ENCODE data around the gene EMP1. TPM values are rescaled to one million over a fixed set of nuclear protein-coding genes. Genes with fewer than 3 reads are reported as not detected.

Gene EMP1
- polyA plus RNA-seq: 10 to 100 TPM; 11.6 to 65.9 (median 22.9) TPM
- long read RNA-seq, donor 1, full-length matches to known transcripts: 24 of 38 reads
- long read RNA-seq, donor 1, partial matches to known transcripts: 14 of 38 reads
- long read RNA-seq, donor 1, other reads (novel, unspliced or antisense): 0 of 38 reads
- long read RNA-seq, donor 2, full-length matches to known transcripts: 7 of 7 reads
- long read RNA-seq, donor 2, partial matches to known transcripts: 0 of 7 reads
- long read RNA-seq, donor 2, other reads (novel, unspliced or antisense): 0 of 7 reads
- long read RNA-seq, donor 3, full-length matches to known transcripts: 3 of 3 reads
- long read RNA-seq, donor 3, partial matches to known transcripts: 0 of 3 reads
- long read RNA-seq, donor 3, other reads (novel, unspliced or antisense): 0 of 3 reads
- long read RNA-seq, donor 4: 0 reads
- long read RNA-seq, donor 5: 0 reads
- long read RNA-seq, donor 6, full-length matches to known transcripts: 7 of 7 reads
- long read RNA-seq, donor 6, partial matches to known transcripts: 0 of 7 reads
- long read RNA-seq, donor 6, other reads (novel, unspliced or antisense): 0 of 7 reads
- long read RNA-seq, donor 7: 0 reads
- long read RNA-seq, donor 8, full-length matches to known transcripts: 4 of 4 reads
- long read RNA-seq, donor 8, partial matches to known transcripts: 0 of 4 reads
- long read RNA-seq, donor 8, other reads (novel, unspliced or antisense): 0 of 4 reads
- long read RNA-seq, donor 9, full-length matches to known transcripts: 1 of 1 reads
- long read RNA-seq, donor 9, partial matches to known transcripts: 0 of 1 reads
- long read RNA-seq, donor 9, other reads (novel, unspliced or antisense): 0 of 1 reads
- long read RNA-seq, donor 10, full-length matches to known transcripts: 21 of 28 reads
- long read RNA-seq, donor 10, partial matches to known transcripts: 7 of 28 reads
- long read RNA-seq, donor 10, other reads (novel, unspliced or antisense): 0 of 28 reads

- FAIRE-seq (peak; percentile 87), DNase-seq (peak; percentile 90 to 98)
- Histone ChIP-seq H3K27me3 (ENCODE audit: control insufficient read depth in 3 of 3, insufficient read depth in 3 of 3, low read length in 3 of 3) (no peaks in the 10 kb centered on the region), H3K4me3 (ENCODE audit: low read depth in 1 of 3, low read length in 3 of 3) (peak within 1 kb of the TSS; percentile 36 to 57 (median 43)), H3K4me1 (ENCODE audit: control insufficient read depth in 3 of 3, insufficient read depth in 2 of 3, low read depth in 1 of 3, low read length in 2 of 3) (peaks cover 7 to 29% (median 16%) of the 10 kb centered on the region in 3 donors), H3K27ac (ENCODE audit: low read depth in 1 of 3, low read length in 2 of 3) (peak within 1 kb of the TSS; percentile 87 to 97 (median 88)), H3K9me3 (ENCODE audit: control insufficient read depth in 2 of 2, insufficient read depth in 1 of 2, low read depth in 1 of 2, low read length in 1 of 2) (no peaks in the 10 kb centered on the region), H3K36me3 (ENCODE audit: control insufficient read depth in 3 of 3, insufficient read depth in 2 of 3, low read depth in 1 of 3, low read length in 3 of 3) (no peaks in the 10 kb centered on the region)
- WGBS, 3 donors: 3 to 6% (median 4%) methylated on average over 11 of the region's 11 CpGs
These were observed at the start of gene EMP1 for GRCh38 chr12:13196130-13196921. Gene EMP1, plus strand, starts transcription at chr12:13196726. Its CDS starts 14,785 bp downstream, at chr12:13211511.

GRCh38 chr12:13147688-13148484 lies 48.6 kb upstream of the EMP1 start:
- Histone ChIP-seq H3K27me3 (ENCODE audit: control insufficient read depth in 3 of 3, insufficient read depth in 3 of 3, low read length in 3 of 3) (no peaks in the 10 kb centered on the region), H3K36me3 (ENCODE audit: control insufficient read depth in 3 of 3, insufficient read depth in 2 of 3, low read depth in 1 of 3, low read length in 3 of 3) (no peaks in the 10 kb centered on the region), H3K27ac (ENCODE audit: low read depth in 1 of 3, low read length in 2 of 3) (no peak overlapping the region), H3K4me1 (ENCODE audit: control insufficient read depth in 3 of 3, insufficient read depth in 2 of 3, low read depth in 1 of 3, low read length in 2 of 3) (peaks cover 0 to 2% (median 0%) of the 10 kb centered on the region in 3 donors), H3K4me3 (ENCODE audit: low read depth in 1 of 3, low read length in 3 of 3) (no peak overlapping the region), H3K9me3 (ENCODE audit: control insufficient read depth in 2 of 2, insufficient read depth in 1 of 2, low read depth in 1 of 2, low read length in 1 of 2) (peaks cover 0 to 3% of the 10 kb centered on the region in 2 donors)
- no peak for FAIRE-seq
- peak in 1 of 2 donors; percentile 35 for DNase-seq
- 55 to 58% (median 56%) methylated on average over 12 of the region's 12 CpGs for WGBS, 3 donors

- no peak for DNase-seq
- Histone ChIP-seq H3K4me3 (ENCODE audit: low read depth in 1 of 3, low read length in 3 of 3) (no peak overlapping the region), H3K27ac (ENCODE audit: low read depth in 1 of 3, low read length in 2 of 3) (no peak overlapping the region), H3K36me3 (ENCODE audit: control insufficient read depth in 3 of 3, insufficient read depth in 2 of 3, low read depth in 1 of 3, low read length in 3 of 3) (no peaks in the 10 kb centered on the region), H3K27me3 (ENCODE audit: control insufficient read depth in 3 of 3, insufficient read depth in 3 of 3, low read length in 3 of 3) (no peaks in the 10 kb centered on the region), H3K4me1 (ENCODE audit: control insufficient read depth in 3 of 3, insufficient read depth in 2 of 3, low read depth in 1 of 3, low read length in 2 of 3) (peaks cover 0 to 2% (median 0%) of the 10 kb centered on the region in 3 donors), H3K9me3 (ENCODE audit: control insufficient read depth in 2 of 2, insufficient read depth in 1 of 2, low read depth in 1 of 2, low read length in 1 of 2) (peaks cover 0 to 3% of the 10 kb centered on the region in 2 donors)
- no peak for FAIRE-seq
- WGBS, 3 donors: 75 to 91% (median 90%) methylated on average over 3 of the region's 3 CpGs
These were observed 48.1 kb upstream of the EMP1 start for GRCh38 chr12:13148485-13148847.

GRCh38 chr12:13149411-13149810 lies 47.1 kb upstream of the EMP1 start:
- Histone ChIP-seq H3K27ac (ENCODE audit: low read depth in 1 of 3, low read length in 2 of 3) (peak overlapping the region in 1 of 3 donors; percentile 7), H3K4me3 (ENCODE audit: low read depth in 1 of 3, low read length in 3 of 3) (no peak overlapping the region), H3K4me1 (ENCODE audit: control insufficient read depth in 3 of 3, insufficient read depth in 2 of 3, low read depth in 1 of 3, low read length in 2 of 3) (peaks cover 0 to 2% (median 0%) of the 10 kb centered on the region in 3 donors), H3K36me3 (ENCODE audit: control insufficient read depth in 3 of 3, insufficient read depth in 2 of 3, low read depth in 1 of 3, low read length in 3 of 3) (no peaks in the 10 kb centered on the region), H3K9me3 (ENCODE audit: control insufficient read depth in 2 of 2, insufficient read depth in 1 of 2, low read depth in 1 of 2, low read length in 1 of 2) (peaks cover 0 to 3% of the 10 kb centered on the region in 2 donors), H3K27me3 (ENCODE audit: control insufficient read depth in 3 of 3, insufficient read depth in 3 of 3, low read length in 3 of 3) (no peaks in the 10 kb centered on the region)
- DNase-seq (no peak), FAIRE-seq (no peak)
- 69 to 87% (median 77%) methylated on average over 4 of the region's 4 CpGs for WGBS, 3 donors

- H3K4me1 ChIP-seq (ENCODE audit: control insufficient read depth in 3 of 3, insufficient read depth in 2 of 3, low read depth in 1 of 3, low read length in 2 of 3): peaks cover 0 to 2% (median 0%) of the 10 kb centered on the region in 3 donors
- no peak for FAIRE-seq
- 64 to 86% (median 85%) methylated on average over 1 of the region's 1 CpG for WGBS, 3 donors
These were observed 44.2 kb upstream of the EMP1 start for GRCh38 chr12:13152281-13152680.

GRCh38 chr12:13152756-13153155 lies 43.8 kb upstream of the EMP1 start:
- Histone ChIP-seq H3K36me3 (ENCODE audit: control insufficient read depth in 3 of 3, insufficient read depth in 2 of 3, low read depth in 1 of 3, low read length in 3 of 3) (no peaks in the 10 kb centered on the region), H3K27me3 (ENCODE audit: control insufficient read depth in 3 of 3, insufficient read depth in 3 of 3, low read length in 3 of 3) (no peaks in the 10 kb centered on the region), H3K4me3 (ENCODE audit: low read depth in 1 of 3, low read length in 3 of 3) (no peak overlapping the region), H3K9me3 (ENCODE audit: control insufficient read depth in 2 of 2, insufficient read depth in 1 of 2, low read depth in 1 of 2, low read length in 1 of 2) (peaks cover 0 to 3% of the 10 kb centered on the region in 2 donors), H3K27ac (ENCODE audit: low read depth in 1 of 3, low read length in 2 of 3) (no peak overlapping the region), H3K4me1 (ENCODE audit: control insufficient read depth in 3 of 3, insufficient read depth in 2 of 3, low read depth in 1 of 3, low read length in 2 of 3) (peaks cover 0 to 2% (median 0%) of the 10 kb centered on the region in 3 donors)
- FAIRE-seq: no peak
- WGBS, 3 donors: 82 to 92% (median 88%) methylated on average over 6 of the region's 6 CpGs
- DNase-seq: no peak

More at GRCh38 chr12:13152281-13152680, 44.2 kb upstream of the EMP1 start:
- H3K27ac ChIP-seq (ENCODE audit: low read depth in 1 of 3, low read length in 2 of 3): no peak overlapping the region
- no peak for DNase-seq
- no peak overlapping the region for H3K4me3 ChIP-seq (ENCODE audit: low read depth in 1 of 3, low read length in 3 of 3)
- H3K27me3 ChIP-seq (ENCODE audit: control insufficient read depth in 3 of 3, insufficient read depth in 3 of 3, low read length in 3 of 3): no peaks in the 10 kb centered on the region
- no peaks in the 10 kb centered on the region for H3K36me3 ChIP-seq (ENCODE audit: control insufficient read depth in 3 of 3, insufficient read depth in 2 of 3, low read depth in 1 of 3, low read length in 3 of 3)
- peaks cover 0 to 3% of the 10 kb centered on the region in 2 donors for H3K9me3 ChIP-seq (ENCODE audit: control insufficient read depth in 2 of 2, insufficient read depth in 1 of 2, low read depth in 1 of 2, low read length in 1 of 2)

GRCh38 chr12:13153180-13153579 lies 43.3 kb upstream of the EMP1 start:
- Histone ChIP-seq H3K27me3 (ENCODE audit: control insufficient read depth in 3 of 3, insufficient read depth in 3 of 3, low read length in 3 of 3) (no peaks in the 10 kb centered on the region), H3K4me3 (ENCODE audit: low read depth in 1 of 3, low read length in 3 of 3) (no peak overlapping the region), H3K9me3 (ENCODE audit: control insufficient read depth in 2 of 2, insufficient read depth in 1 of 2, low read depth in 1 of 2, low read length in 1 of 2) (peaks cover 0 to 3% of the 10 kb centered on the region in 2 donors), H3K4me1 (ENCODE audit: control insufficient read depth in 3 of 3, insufficient read depth in 2 of 3, low read depth in 1 of 3, low read length in 2 of 3) (no peaks in the 10 kb centered on the region), H3K36me3 (ENCODE audit: control insufficient read depth in 3 of 3, insufficient read depth in 2 of 3, low read depth in 1 of 3, low read length in 3 of 3) (no peaks in the 10 kb centered on the region), H3K27ac (ENCODE audit: low read depth in 1 of 3, low read length in 2 of 3) (no peak overlapping the region)
- 82 to 84% (median 82%) methylated on average over 7 of the region's 7 CpGs for WGBS, 3 donors
- no peak for DNase-seq
- FAIRE-seq: no peak
